ENCODE results near the gene PCSK9. TPM values are rescaled to one million over a fixed set of nuclear protein-coding genes. Genes with fewer than 3 reads are reported as not detected.
A peak's percentile ranks its signal among the peaks of the same experiment; 100 is the strongest.

Gene PCSK9
- total and polyA plus RNA-seq, 2 of the 13 experiments (the other 11 are each of a cell fraction or from before 2014, with no cell fraction given): 33.3 to 80.5 TPM

DNA sequence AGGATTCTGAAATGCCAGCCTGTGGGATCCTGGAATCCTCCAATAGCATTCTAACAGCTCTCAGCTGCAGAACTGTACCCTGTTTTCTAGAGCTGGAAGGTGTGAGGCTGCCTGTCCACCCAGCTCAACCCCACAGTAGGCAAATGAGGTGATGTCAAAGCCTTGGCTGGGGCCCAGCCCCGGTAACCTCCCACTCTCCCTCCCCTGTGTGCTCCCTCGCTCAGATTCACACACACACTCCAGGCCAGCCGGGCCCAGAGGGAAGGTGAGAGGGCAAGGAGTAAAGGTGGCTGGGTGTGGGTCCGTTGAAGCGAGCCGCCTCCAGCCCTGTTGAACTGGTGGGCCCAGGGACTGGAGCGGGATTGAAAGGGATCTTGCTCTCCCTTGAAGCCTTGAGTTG, 40.7 kb upstream of the PCSK9 start, which contains the start of gene BSND:
Gene BSND (plus strand): TSS at position 257 of the 400 bp plus-strand sequence. CDS start 254 bp downstream, outside the sequence.
- intact Hi-C loops (cut with micrococcal nuclease; ENCODE audit: unreplicated experiment): no loop called here
- WGBS (ENCODE audit: low lambda C conversion rate): 3% methylated on average over 5 of the region's 7 CpGs
- no TSS peak for BruUV-seq (replicated peaks)
- Histone ChIP-seq H3K27me3 (ENCODE audit: control insufficient read depth in 1 of 2, insufficient read depth in 2 of 2, low read length in 2 of 2) (peaks cover 1 to 36% of the 10 kb centered on the region in 2 experiments; a peak in 4 of 5 replicates), H3K79me2 (ENCODE audit: insufficient read depth, low read length) (no peaks in the 10 kb centered on the region), H3K4me2 (ENCODE audit: low read depth, low read length) (peak within 1 kb of the TSS; percentile 23; the same call in 1 of the 2 replicates), H3K9me3 (ENCODE audit: low read length) (no peaks in the 10 kb centered on the region), H3K4me3 (replicated peaks in 1 of 3; ENCODE audit: insufficient read depth in 1 of 3, low read depth in 2 of 3, low read length in 3 of 3) (no peak within 1 kb of the TSS), H4K20me1 (ENCODE audit: insufficient read depth, low read length) (no peaks in the 10 kb centered on the region), H3K9ac (ENCODE audit: insufficient read depth, low read depth, low read length) (no peak within 1 kb of the TSS), H3K4me1 (ENCODE audit: insufficient read depth, low read length) (peaks cover 15% of the 10 kb centered on the region), H3K27ac (ENCODE audit: extremely low read length, insufficient read depth, low read length) (no peak within 1 kb of the TSS), H3K36me3 (replicated peaks in 1 of 2; ENCODE audit: control insufficient read depth in 1 of 2, insufficient read depth in 2 of 2, low read length in 2 of 2) (no peaks in the 10 kb centered on the region), H2AFZ (ENCODE audit: low read length) (no peak within 1 kb of the TSS)
- CTCF ChIA-PET (ENCODE audit: low intra/inter-chr PET ratio, low total read pairs): no interaction called here
- DNase-seq (ENCODE audit: low spot score): no peak
- ATAC-seq: peak; percentile 46
- POLR2A ChIA-PET: no interaction called here
- in situ Hi-C loops (cut with HindIII; ENCODE audit: extremely low pct_ligation_motif_present, low pct_unique_long_range_greater_than_20kb): loop anchor here (5.0 to 10.0 kb wide), 2 partner anchors 46 to 184 kb away; no protein-coding TSS in a partner anchor
- FAIRE-seq: no peak
- TF ChIP-seq CREB1 (IDR thresholded peaks at IDR 0.05): no peak
- no peak for TF ChIP-seq CREB1 (CRISPR knock-in tag; IDR thresholded peaks at IDR 0.05)
- TF ChIP-seq POGZ (CRISPR knock-in tag; IDR thresholded peaks at IDR 0.05): no peak
- TF ChIP-seq, protein P1, sequence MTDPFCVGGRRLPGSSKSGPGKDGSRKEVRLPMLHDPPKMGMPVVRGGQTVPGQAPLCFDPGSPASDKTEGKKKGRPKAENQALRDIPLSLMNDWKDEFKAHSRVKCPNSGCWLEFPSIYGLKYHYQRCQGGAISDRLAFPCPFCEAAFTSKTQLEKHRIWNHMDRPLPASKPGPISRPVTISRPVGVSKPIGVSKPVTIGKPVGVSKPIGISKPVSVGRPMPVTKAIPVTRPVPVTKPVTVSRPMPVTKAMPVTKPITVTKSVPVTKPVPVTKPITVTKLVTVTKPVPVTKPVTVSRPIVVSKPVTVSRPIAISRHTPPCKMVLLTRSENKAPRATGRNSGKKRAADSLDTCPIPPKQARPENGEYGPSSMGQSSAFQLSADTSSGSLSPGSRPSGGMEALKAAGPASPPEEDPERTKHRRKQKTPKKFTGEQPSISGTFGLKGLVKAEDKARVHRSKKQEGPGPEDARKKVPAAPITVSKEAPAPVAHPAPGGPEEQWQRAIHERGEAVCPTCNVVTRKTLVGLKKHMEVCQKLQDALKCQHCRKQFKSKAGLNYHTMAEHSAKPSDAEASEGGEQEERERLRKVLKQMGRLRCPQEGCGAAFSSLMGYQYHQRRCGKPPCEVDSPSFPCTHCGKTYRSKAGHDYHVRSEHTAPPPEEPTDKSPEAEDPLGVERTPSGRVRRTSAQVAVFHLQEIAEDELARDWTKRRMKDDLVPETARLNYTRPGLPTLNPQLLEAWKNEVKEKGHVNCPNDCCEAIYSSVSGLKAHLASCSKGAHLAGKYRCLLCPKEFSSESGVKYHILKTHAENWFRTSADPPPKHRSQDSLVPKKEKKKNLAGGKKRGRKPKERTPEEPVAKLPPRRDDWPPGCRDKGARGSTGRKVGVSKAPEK (CRISPR knock-in tag; IDR thresholded peaks at IDR 0.05; ENCODE audit: borderline replicate concordance): no peak
- TF ChIP-seq, protein P2, sequence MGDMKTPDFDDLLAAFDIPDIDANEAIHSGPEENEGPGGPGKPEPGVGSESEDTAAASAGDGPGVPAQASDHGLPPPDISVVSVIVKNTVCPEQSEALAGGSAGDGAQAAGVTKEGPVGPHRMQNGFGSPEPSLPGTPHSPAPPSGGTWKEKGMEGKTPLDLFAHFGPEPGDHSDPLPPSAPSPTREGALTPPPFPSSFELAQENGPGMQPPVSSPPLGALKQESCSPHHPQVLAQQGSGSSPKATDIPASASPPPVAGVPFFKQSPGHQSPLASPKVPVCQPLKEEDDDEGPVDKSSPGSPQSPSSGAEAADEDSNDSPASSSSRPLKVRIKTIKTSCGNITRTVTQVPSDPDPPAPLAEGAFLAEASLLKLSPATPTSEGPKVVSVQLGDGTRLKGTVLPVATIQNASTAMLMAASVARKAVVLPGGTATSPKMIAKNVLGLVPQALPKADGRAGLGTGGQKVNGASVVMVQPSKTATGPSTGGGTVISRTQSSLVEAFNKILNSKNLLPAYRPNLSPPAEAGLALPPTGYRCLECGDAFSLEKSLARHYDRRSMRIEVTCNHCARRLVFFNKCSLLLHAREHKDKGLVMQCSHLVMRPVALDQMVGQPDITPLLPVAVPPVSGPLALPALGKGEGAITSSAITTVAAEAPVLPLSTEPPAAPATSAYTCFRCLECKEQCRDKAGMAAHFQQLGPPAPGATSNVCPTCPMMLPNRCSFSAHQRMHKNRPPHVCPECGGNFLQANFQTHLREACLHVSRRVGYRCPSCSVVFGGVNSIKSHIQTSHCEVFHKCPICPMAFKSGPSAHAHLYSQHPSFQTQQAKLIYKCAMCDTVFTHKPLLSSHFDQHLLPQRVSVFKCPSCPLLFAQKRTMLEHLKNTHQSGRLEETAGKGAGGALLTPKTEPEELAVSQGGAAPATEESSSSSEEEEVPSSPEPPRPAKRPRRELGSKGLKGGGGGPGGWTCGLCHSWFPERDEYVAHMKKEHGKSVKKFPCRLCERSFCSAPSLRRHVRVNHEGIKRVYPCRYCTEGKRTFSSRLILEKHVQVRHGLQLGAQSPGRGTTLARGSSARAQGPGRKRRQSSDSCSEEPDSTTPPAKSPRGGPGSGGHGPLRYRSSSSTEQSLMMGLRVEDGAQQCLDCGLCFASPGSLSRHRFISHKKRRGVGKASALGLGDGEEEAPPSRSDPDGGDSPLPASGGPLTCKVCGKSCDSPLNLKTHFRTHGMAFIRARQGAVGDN (CRISPR knock-in tag; IDR thresholded peaks at IDR 0.05): peak; percentile 37; the same call in 1 of the 2 replicates
- TF ChIP-seq REL (CRISPR knock-in tag; conservative IDR thresholded peaks at IDR 0.05): no peak
- TF ChIP-seq ZNF264 (CRISPR knock-in tag; IDR thresholded peaks at IDR 0.05): no peak
- TF ChIP-seq TCF12 (IDR thresholded peaks at IDR 0.05): no peak
- no peak for TF ChIP-seq TCF12 (CRISPR knock-in tag; IDR thresholded peaks at IDR 0.05)
- TF ChIP-seq FOXK1 (CRISPR knock-in tag; IDR thresholded peaks at IDR 0.05; ENCODE audit: borderline replicate concordance, low read depth): no peak
- TF ChIP-seq ZNF263 (CRISPR knock-in tag; IDR thresholded peaks at IDR 0.05): peak; percentile 26; the same call in 1 of the 2 replicates
- no peak for TF ChIP-seq ZBTB42 (CRISPR knock-in tag; IDR thresholded peaks at IDR 0.05)
- TF ChIP-seq ZNF484 (CRISPR knock-in tag; IDR thresholded peaks at IDR 0.05; ENCODE audit: borderline replicate concordance, low read depth): no peak
- no peak for TF ChIP-seq ZFAT (CRISPR knock-in tag; conservative IDR thresholded peaks at IDR 0.05)
- no peak for TF ChIP-seq XRCC5 (optimal IDR thresholded peaks at IDR 0.05; ENCODE audit: low read length)
- TF ChIP-seq RAD21 (CRISPR knock-in tag; IDR thresholded peaks at IDR 0.05): no peak
- TF ChIP-seq ZNF883 (CRISPR knock-in tag; IDR thresholded peaks at IDR 0.05; ENCODE audit: not compliant biosample characterization): no peak
- no peak for TF ChIP-seq ARNT (IDR thresholded peaks at IDR 0.05)
